NCI-H2081 treated with DMSO at 0.1 percent for 48 hours (cell line): ENCODE results near the gene NUMBL.

ENCODE experiments used
- DNase-seq: peaks from one replicate; lab custom pipeline; 2025; lab: John Stamatoyannopoulos, UW

The NUMBL gene

GRCh38 chr19:40689339-40690049, 957 bp downstream of the NUMBL start:
- DNase-seq: no peak

GRCh38 chr19:40688987-40689338, 1.5 kb downstream of the NUMBL start:
- no peak for DNase-seq

GRCh38 chr19:40688309-40688708, 2.1 kb downstream of the NUMBL start:
- no peak for DNase-seq

- DNase-seq: no peak
Observed at GRCh38 chr19:40687525-40688016, 2.9 kb downstream of the NUMBL start.

- no peak for DNase-seq
Observed at GRCh38 chr19:40686882-40687524, 3.4 kb downstream of the NUMBL start.

- DNase-seq: no peak
Observed at GRCh38 chr19:40685563-40685962, 4.9 kb downstream of the NUMBL start.

- DNase-seq: no peak
Observed at GRCh38 chr19:40685016-40685526, 5.4 kb downstream of the NUMBL start.

- no peak for DNase-seq
Observed at GRCh38 chr19:40684280-40684679, 6.2 kb downstream of the NUMBL start.

- DNase-seq: no peak
Observed at GRCh38 chr19:40683437-40683836, 7.0 kb downstream of the NUMBL start.

- no peak for DNase-seq
Observed at GRCh38 chr19:40682431-40682964, 8.0 kb downstream of the NUMBL start.

- no peak for DNase-seq
Observed at GRCh38 chr19:40681039-40681438, 9.4 kb downstream of the NUMBL start.

GRCh38 chr19:40677156-40677555, 13.3 kb downstream of the NUMBL start:
- no peak for DNase-seq

GRCh38 chr19:40674291-40674690, 16.2 kb downstream of the NUMBL start:
- no peak for DNase-seq

- no peak for DNase-seq
Observed at GRCh38 chr19:40673397-40673796, 17.1 kb downstream of the NUMBL start.

GRCh38 chr19:40672573-40673299, 17.7 kb downstream of the NUMBL start:
- no peak for DNase-seq

GRCh38 chr19:40672038-40672437, 18.4 kb downstream of the NUMBL start:
- no peak for DNase-seq

GRCh38 chr19:40671404-40671803, 19.0 kb downstream of the NUMBL start:
- DNase-seq: no peak

- no peak for DNase-seq
Observed at GRCh38 chr19:40668991-40669614, 21.3 kb downstream of the NUMBL start.

- no peak for DNase-seq
Observed at GRCh38 chr19:40667602-40668001, 22.8 kb downstream of the NUMBL start.

GRCh38 chr19:40666803-40667438, 23.5 kb downstream of the NUMBL start:
- DNase-seq: no peak
